MCF 10A (cell line): Measurements from ENCODE around the gene SERPINB13. TPM values are rescaled to one million over a fixed set of nuclear protein-coding genes. Genes with fewer than 3 reads are reported as not detected.
A peak's percentile ranks its signal among the peaks of the same experiment; 100 is the strongest.

Experiments used
- Bru-seq: library from RNA; stranded (reverse); fragments of 400-500 nt; gene quantifications from one replicate; lab custom pipeline; 2021; lab: Mats Ljungman, UMichigan
- BruChase-seq, 2 experiments: library from RNA; stranded (reverse); fragments of 400-500 nt; gene quantifications; one replicate each; lab custom pipeline; 2021; lab: Mats Ljungman, UMichigan
- BruUV-seq: library from RNA; stranded (reverse); fragments of 400-500 nt; replicated peaks from 2 replicates; lab custom pipeline; 2021; lab: Mats Ljungman, UMichigan
- CTCF ChIA-PET: fragments of 300-600 bp; sonication (Branson Sonifier 250); formaldehyde crosslinking; extraction: SDS; loops from one replicate; lab custom pipeline; 2021; ENCODE audit warnings: antibody characterized with exemption, inconsistent platforms; lab: Yijun Ruan, JAX
- POLR2A ChIA-PET: fragments of 300-600, 350-650 bp; sonication (Branson Sonifier 250); formaldehyde crosslinking; extraction: SDS; loops from one replicate; lab custom pipeline; 2020; ENCODE audit warnings: antibody characterized with exemption, inconsistent platforms; lab: Yijun Ruan, JAX
- DNase-seq: peaks from one replicate; pipeline ENCODE4 v3.0.0-alpha.2; 2018; ENCODE audit not compliant: unreplicated experiment
- H3K27ac Mint-ChIP-seq: one replicate; pipeline ENCODE4 v1.8.0; 2022; ENCODE audit warnings: mild to moderate bottlenecking, low read depth, mixed read lengths; ENCODE audit not compliant: unreplicated experiment
- H3K27me3 Mint-ChIP-seq: one replicate; pipeline ENCODE4 v1.8.0; 2022; ENCODE audit warnings: mixed read lengths; ENCODE audit not compliant: insufficient read depth, unreplicated experiment
- H3K36me3 Mint-ChIP-seq: one replicate; pipeline ENCODE4 v1.8.0; 2022; ENCODE audit warnings: mild to moderate bottlenecking, moderate library complexity, mixed read lengths; ENCODE audit not compliant: insufficient read depth, unreplicated experiment
- H3K4me1 Mint-ChIP-seq: one replicate; pipeline ENCODE4 v1.8.0; 2022; ENCODE audit warnings: mixed read lengths; ENCODE audit not compliant: insufficient read depth, unreplicated experiment
- H3K4me3 Mint-ChIP-seq: one replicate; pipeline ENCODE4 v1.8.0; 2022; ENCODE audit warnings: mild to moderate bottlenecking, moderate library complexity, mixed read lengths; ENCODE audit not compliant: unreplicated experiment
- H3K9me3 Mint-ChIP-seq: one replicate; pipeline ENCODE4 v1.8.0; 2022; ENCODE audit warnings: mixed read lengths; ENCODE audit not compliant: unreplicated experiment
- CTCF ChIP-seq: fragments of 200-600 bp; IDR thresholded peaks from one replicate; pipeline ENCODE4 v1.8.0; 2022; ENCODE audit warnings: antibody characterized with exemption, mild to moderate bottlenecking; ENCODE audit not compliant: unreplicated experiment
- intact Hi-C: fragments of 100-400 bp; cut with micrococcal nuclease; formaldehyde crosslinking; loops from 2 replicates; pipeline ENCODE4 v1.14.1; 2022
- long read RNA-seq: library from polyadenylated mRNA; stranded (forward); transcript quantifications from one replicate; pipeline ENCODE4 v2.0.0, GENCODE V29; 2022
- total RNA-seq: library from RNA; stranded (reverse); gene quantifications from 2 replicates; pipeline ENCODE4 v1.2.3, GENCODE V29; 2022

Gene SERPINB13, protein sequence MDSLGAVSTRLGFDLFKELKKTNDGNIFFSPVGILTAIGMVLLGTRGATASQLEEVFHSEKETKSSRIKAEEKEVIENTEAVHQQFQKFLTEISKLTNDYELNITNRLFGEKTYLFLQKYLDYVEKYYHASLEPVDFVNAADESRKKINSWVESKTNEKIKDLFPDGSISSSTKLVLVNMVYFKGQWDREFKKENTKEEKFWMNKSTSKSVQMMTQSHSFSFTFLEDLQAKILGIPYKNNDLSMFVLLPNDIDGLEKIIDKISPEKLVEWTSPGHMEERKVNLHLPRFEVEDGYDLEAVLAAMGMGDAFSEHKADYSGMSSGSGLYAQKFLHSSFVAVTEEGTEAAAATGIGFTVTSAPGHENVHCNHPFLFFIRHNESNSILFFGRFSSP
- total RNA-seq (0.49 TPM in 1 of 2 replicates, not detected in the other), Bru-seq, nascent RNA (percentile 20 among the genes with signal in this experiment), BruChase-seq, experiment 1, labeled RNA remaining after a 6-hour chase (percentile 20 among the genes with signal in this experiment), BruChase-seq, experiment 2, labeled RNA remaining after a 2-hour chase (percentile 29 among the genes with signal in this experiment)
- long read RNA-seq = 0 reads

DNA sequence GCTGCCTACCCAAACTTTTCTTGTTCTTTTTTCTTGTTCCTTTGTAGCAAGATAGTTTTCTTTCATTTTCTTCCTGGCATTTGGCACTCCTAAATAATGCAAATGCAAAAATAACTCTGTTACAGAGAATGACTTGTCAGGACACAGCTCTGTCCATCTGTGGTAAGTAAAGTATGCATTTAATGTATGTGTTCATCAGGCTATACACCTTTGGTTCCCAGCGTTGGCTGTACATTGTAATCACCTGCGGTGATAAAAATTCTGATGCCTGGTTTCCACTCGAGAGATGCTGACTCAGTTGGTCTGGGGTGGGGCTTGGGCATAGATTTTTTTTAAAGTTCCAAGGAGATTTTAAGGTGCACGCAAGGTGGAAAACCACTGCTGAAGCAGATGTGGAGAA lies at the start of gene SERPINB13:
Gene SERPINB13 (plus strand): TSS at position 378 of the 400 bp plus-strand sequence. CDS start 1,325 bp downstream, outside the sequence.
- no peaks in the 10 kb centered on the region for H3K9me3 Mint-ChIP-seq
- CTCF ChIA-PET = interaction anchor here (0.6 to 13.0 kb wide), 13 partner anchors 11 to 351 kb away, joined by 3 to 177 read pairs (median 5); no protein-coding TSS in a partner anchor
- no peaks in the 10 kb centered on the region for H3K36me3 Mint-ChIP-seq
- peaks cover 52% of the 10 kb centered on the region for H3K4me1 Mint-ChIP-seq
- POLR2A ChIA-PET = interaction anchor here (0.7 to 6.6 kb wide), 11 partner anchors 9 to 349 kb away, joined by 3 to 45 read pairs (median 4); no protein-coding TSS in a partner anchor
- TF ChIP-seq CTCF = no peak
- H3K4me3 Mint-ChIP-seq = peak within 1 kb of the TSS; percentile 55
- no peaks in the 10 kb centered on the region for H3K27me3 Mint-ChIP-seq
- peak; percentile 71 for DNase-seq
- H3K27ac Mint-ChIP-seq = peak within 1 kb of the TSS; percentile 4
- no TSS peak for BruUV-seq
- intact Hi-C loops = loop anchor here (2.0 kb wide), 1 partner anchor 96 kb away; no protein-coding TSS in a partner anchor

DNA sequence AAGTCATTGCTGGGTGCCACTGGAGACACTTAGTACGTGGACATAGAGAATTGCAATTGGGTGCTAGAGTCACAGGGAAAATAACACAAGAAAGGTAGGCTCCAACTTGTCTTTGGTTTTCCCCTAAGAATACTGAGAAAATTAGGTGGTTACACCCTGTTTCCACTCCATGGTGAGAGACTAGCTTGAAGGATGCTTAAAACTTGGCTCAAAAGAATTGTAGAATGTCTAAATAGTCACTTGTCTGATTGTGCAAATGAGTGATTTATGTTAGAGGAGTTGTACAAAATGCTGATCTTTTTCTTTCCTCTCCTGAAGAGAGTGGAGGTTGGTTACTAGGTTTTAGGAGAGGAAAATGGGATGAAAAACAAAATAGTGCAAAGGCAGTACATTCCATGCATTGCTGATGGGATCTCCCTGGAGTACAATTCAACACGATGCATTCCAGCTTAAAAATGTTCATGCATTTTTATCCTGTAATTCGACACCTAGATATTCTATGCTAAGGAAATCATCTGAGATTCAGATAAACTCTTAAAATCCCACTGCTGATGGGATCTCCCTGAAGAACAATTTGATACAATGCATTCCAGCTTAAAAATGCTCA lies 47.1 kb upstream of the SERPINB13 start:
- CTCF ChIA-PET = interaction anchor here (0.7 to 2.4 kb wide), 5 partner anchors 10 to 262 kb away, joined by 3 to 8 read pairs (median 5); no protein-coding TSS in a partner anchor
- Mint-ChIP-seq H3K4me3 (peak overlapping the region; percentile 19), H3K36me3 (no peaks in the 10 kb centered on the region), H3K27me3 (no peaks in the 10 kb centered on the region), H3K27ac (peak overlapping the region; percentile 35), H3K4me1 (peaks cover 8% of the 10 kb centered on the region), H3K9me3 (no peaks in the 10 kb centered on the region)
- no peak for TF ChIP-seq CTCF
- no peak for DNase-seq
- BruUV-seq = no TSS peak
- intact Hi-C loops = no loop called here
- POLR2A ChIA-PET = no interaction called here

DNA sequence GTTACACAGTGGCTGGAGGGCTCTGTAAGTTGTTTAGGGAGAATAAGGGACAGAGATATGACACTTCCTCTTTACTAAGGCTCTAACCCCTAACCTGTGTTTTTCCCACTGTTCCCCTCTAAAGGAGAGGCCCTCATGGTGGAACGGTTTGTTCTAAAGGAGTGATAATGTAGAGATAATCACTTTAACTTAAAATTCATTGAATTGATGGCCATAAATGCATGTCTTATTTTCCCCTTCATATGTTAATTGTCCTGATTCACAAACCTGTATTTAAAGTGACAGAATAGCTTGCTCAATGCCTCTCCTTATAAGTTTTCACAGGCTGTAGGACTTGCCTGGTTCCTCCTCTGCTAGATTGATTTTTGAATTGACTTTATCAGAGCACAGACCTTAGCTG lies 45.1 kb upstream of the SERPINB13 start, which contains the start of gene SERPINB12:
Gene SERPINB12 (plus strand): TSS at position 301 of the 400 bp plus-strand sequence. CDS start 13,791 bp downstream, outside the sequence.
- no peaks in the 10 kb centered on the region for H3K36me3 Mint-ChIP-seq
- POLR2A ChIA-PET = interaction anchor here (1.0 kb wide), 1 partner anchor 11 kb away, joined by 3 read pairs; no protein-coding TSS in a partner anchor
- TF ChIP-seq CTCF = no peak
- no peak within 1 kb of the TSS for H3K4me3 Mint-ChIP-seq
- no peaks in the 10 kb centered on the region for H3K9me3 Mint-ChIP-seq
- no peaks in the 10 kb centered on the region for H3K27me3 Mint-ChIP-seq
- no TSS peak for BruUV-seq
- H3K4me1 Mint-ChIP-seq = peaks cover 8% of the 10 kb centered on the region
- no peak for DNase-seq
- intact Hi-C loops = no loop called here
- H3K27ac Mint-ChIP-seq = no peak within 1 kb of the TSS
- CTCF ChIA-PET = interaction anchor here (0.8 to 1.5 kb wide), 5 partner anchors 24 to 395 kb away, joined by 3 to 5 read pairs (median 3); no protein-coding TSS in a partner anchor
